ENCODE data around the gene KIAA0930.

GRCh38 chr22:45244916-45245315 is 4.2 kb upstream of the KIAA0930 start:
- no peak for TF ChIP-seq EZH2 (IDR thresholded peaks at IDR 0.05; ENCODE audit: borderline replicate concordance, low read length)
- TF ChIP-seq CTCF (IDR thresholded peaks at IDR 0.05; ENCODE audit: low read length), result no peak
